IPS DF 19.7 (cell line): ENCODE measurements around the gene LAMA1.

Experiments
- DNase-seq: peaks from one replicate; pipeline ENCODE4 v3.0.0-alpha.2; 2013; ENCODE audit warnings: low read depth, low spot score

LAMA1 gene

GRCh38 chr18:7105268-7105667, 12.3 kb downstream of the LAMA1 start:
- DNase-seq, result no peak

GRCh38 chr18:7104649-7105048, 12.9 kb downstream of the LAMA1 start:
- DNase-seq, result no peak

GRCh38 chr18:7102131-7102530, 15.5 kb downstream of the LAMA1 start:
- DNase-seq, result no peak

GRCh38 chr18:7096838-7097237, 20.8 kb downstream of the LAMA1 start:
- DNase-seq, result no peak

GRCh38 chr18:7094427-7094826, 23.2 kb downstream of the LAMA1 start:
- no peak for DNase-seq

GRCh38 chr18:7090771-7091170, 26.8 kb downstream of the LAMA1 start:
- DNase-seq, result no peak

GRCh38 chr18:7089369-7089768, 28.2 kb downstream of the LAMA1 start:
- DNase-seq, result no peak

GRCh38 chr18:7084080-7085065, 33.2 kb downstream of the LAMA1 start:
- DNase-seq, result no peak

- no peak for DNase-seq
These were observed 34.9 kb downstream of the LAMA1 start for GRCh38 chr18:7082671-7083070.

GRCh38 chr18:7079231-7079630, 38.4 kb downstream of the LAMA1 start:
- DNase-seq, result no peak

GRCh38 chr18:7072593-7072992, 45.0 kb downstream of the LAMA1 start:
- no peak for DNase-seq

- DNase-seq, result no peak
These were observed 46.0 kb downstream of the LAMA1 start for GRCh38 chr18:7071600-7071999.

- no peak for DNase-seq
These were observed 47.1 kb downstream of the LAMA1 start for GRCh38 chr18:7070466-7070865.

GRCh38 chr18:7068871-7069590, 48.6 kb downstream of the LAMA1 start:
- no peak for DNase-seq

GRCh38 chr18:7066965-7067555, 50.5 kb downstream of the LAMA1 start:
- no peak for DNase-seq

GRCh38 chr18:7065736-7066135, 51.9 kb downstream of the LAMA1 start:
- DNase-seq, result no peak

GRCh38 chr18:7064346-7064745, 53.3 kb downstream of the LAMA1 start:
- no peak for DNase-seq

- DNase-seq, result no peak
These were observed 54.8 kb downstream of the LAMA1 start for GRCh38 chr18:7062811-7063210.

GRCh38 chr18:7062236-7062635, 55.4 kb downstream of the LAMA1 start:
- no peak for DNase-seq

GRCh38 chr18:7059276-7059675, 58.3 kb downstream of the LAMA1 start:
- no peak for DNase-seq

GRCh38 chr18:7056026-7056425, 61.6 kb downstream of the LAMA1 start:
- no peak for DNase-seq

GRCh38 chr18:7049951-7050350, 67.6 kb downstream of the LAMA1 start:
- DNase-seq, result no peak
